Dendritic cell treated with granulocyte-macrophage colony-stimulating factor and Interleukin-4, amounts not matched to agents 40 ng/mL and 50 ng/mL, for 4 days (primary cell): ENCODE measurements around the gene ASCL2.
"Not testable (repeated sequence)": the region's sequence is repeated elsewhere in the genome, so short reads cannot be mapped to it uniquely, and the experiment has no call there.

Experiments
- H3K27ac Mint-ChIP-seq: one replicate; pipeline ENCODE4 v1.8.0; 2022; ENCODE audit warnings: mild to moderate bottlenecking, mixed read lengths
- H3K27me3 Mint-ChIP-seq: one replicate; pipeline ENCODE4 v1.8.0; 2022; ENCODE audit warnings: mild to moderate bottlenecking, mixed read lengths
- H3K36me3 Mint-ChIP-seq: one replicate; pipeline ENCODE4 v1.8.0; 2022; ENCODE audit warnings: low read depth, mixed read lengths
- H3K4me1 Mint-ChIP-seq: one replicate; pipeline ENCODE4 v1.8.0; 2022; ENCODE audit warnings: low read depth, mixed read lengths
- H3K4me3 Mint-ChIP-seq: one replicate; pipeline ENCODE4 v1.8.0; 2022; ENCODE audit warnings: mild to moderate bottlenecking, moderate library complexity, mixed read lengths
- H3K9me3 Mint-ChIP-seq: one replicate; pipeline ENCODE4 v1.8.0; 2022; ENCODE audit warnings: mixed read lengths
- intact Hi-C: fragments of 100-400 bp; cut with micrococcal nuclease; formaldehyde crosslinking; loops from one replicate; pipeline ENCODE4 v1.15.0; 2022

The ASCL2 gene

DNA sequence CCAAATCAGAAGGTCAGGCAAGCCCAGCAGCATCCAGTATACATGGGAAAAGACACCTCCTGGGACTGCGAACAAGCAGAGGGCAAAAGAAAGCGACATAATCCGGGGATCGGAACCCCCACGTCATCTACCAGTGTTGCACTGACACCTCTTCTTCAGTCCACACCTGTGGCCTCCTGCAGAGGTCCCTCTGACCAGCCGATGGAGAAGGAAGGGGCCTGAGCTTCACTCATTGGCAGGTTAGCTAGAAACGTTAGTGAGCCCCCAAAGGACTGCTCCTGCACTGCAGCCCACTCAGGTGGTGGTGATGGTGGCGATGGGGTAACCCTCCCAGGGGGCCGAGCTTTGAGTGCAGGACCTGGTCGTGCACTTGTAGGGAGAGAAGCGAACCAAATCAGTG is 22.1 kb downstream of the ASCL2 start:
- no peaks in the 10 kb centered on the region for H3K36me3 Mint-ChIP-seq
- H3K4me3 Mint-ChIP-seq = no peak overlapping the region
- no peak overlapping the region for H3K27ac Mint-ChIP-seq
- intact Hi-C loops = no loop called here
- H3K27me3 Mint-ChIP-seq = peaks cover 39% of the 10 kb centered on the region
- no peaks in the 10 kb centered on the region for H3K9me3 Mint-ChIP-seq
- H3K4me1 Mint-ChIP-seq = no peaks in the 10 kb centered on the region

GRCh38 chr11:2247496-2247895 is 22.9 kb downstream of the ASCL2 start:
- no peak overlapping the region for H3K27ac Mint-ChIP-seq
- H3K36me3 Mint-ChIP-seq = no peaks in the 10 kb centered on the region
- H3K27me3 Mint-ChIP-seq = peaks cover 45% of the 10 kb centered on the region
- H3K4me1 Mint-ChIP-seq = no peaks in the 10 kb centered on the region
- no peaks in the 10 kb centered on the region for H3K9me3 Mint-ChIP-seq
- no peak overlapping the region for H3K4me3 Mint-ChIP-seq
- intact Hi-C loops = no loop called here

- peaks cover 12% of the 10 kb centered on the region for H3K9me3 Mint-ChIP-seq
- H3K27ac Mint-ChIP-seq = no peak overlapping the region
- no peaks in the 10 kb centered on the region for H3K36me3 Mint-ChIP-seq
- H3K27me3 Mint-ChIP-seq = peaks cover 47% of the 10 kb centered on the region
- no peak overlapping the region for H3K4me3 Mint-ChIP-seq
- intact Hi-C loops = no loop called here
- no peaks in the 10 kb centered on the region for H3K4me1 Mint-ChIP-seq
These were observed 29.6 kb downstream of the ASCL2 start for GRCh38 chr11:2240834-2241233.

DNA sequence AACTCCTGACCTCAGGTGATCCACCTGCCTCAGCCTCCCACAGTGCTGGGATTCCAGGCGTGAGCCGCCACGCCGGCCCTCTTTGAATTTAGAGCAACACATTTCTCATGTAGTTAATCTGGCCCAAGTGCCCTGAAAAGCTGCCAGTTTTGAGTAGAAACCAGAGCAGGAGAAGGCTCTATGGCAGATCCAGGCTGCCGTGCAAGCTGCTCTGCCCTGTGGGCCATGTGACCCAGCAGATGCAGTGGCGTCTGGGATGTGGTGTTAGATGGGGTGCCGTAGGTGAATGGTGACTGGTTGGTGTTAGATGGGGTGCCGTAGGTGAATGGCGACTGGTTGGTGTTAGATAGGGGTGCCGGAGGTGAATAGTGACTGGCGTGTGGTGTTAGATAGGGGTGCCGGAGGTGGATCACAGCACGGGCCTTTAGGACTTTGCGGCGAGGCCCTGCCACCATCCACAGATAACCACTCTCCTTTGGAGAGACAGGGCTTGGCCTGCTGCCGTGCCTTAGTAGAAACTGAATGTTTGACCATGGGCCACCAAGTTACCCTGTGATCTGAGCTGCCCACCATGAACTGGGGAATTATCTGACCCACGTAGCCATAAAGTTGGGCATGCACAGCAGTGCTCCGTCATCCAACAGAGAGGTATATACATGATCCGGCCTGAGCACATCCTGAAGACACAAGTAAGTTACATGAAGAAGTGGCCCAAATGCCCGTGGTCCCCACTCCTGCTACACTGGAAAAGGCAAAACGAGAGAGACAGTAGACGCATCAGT is 32.7 kb downstream of the ASCL2 start:
- intact Hi-C loops = no loop called here
- H3K27ac Mint-ChIP-seq = no peak overlapping the region
- peaks cover 39% of the 10 kb centered on the region for H3K27me3 Mint-ChIP-seq

GRCh38 chr11:2236381-2237134 is 33.8 kb downstream of the ASCL2 start:
- Mint-ChIP-seq H3K9me3 (peaks cover 12% of the 10 kb centered on the region), H3K27me3 (peaks cover 42% of the 10 kb centered on the region)
- intact Hi-C loops, H3K4me1 Mint-ChIP-seq, H3K4me3 Mint-ChIP-seq, H3K36me3 Mint-ChIP-seq, H3K27ac Mint-ChIP-seq: not testable (repeated sequence)

More for the DNA sequence above, 32.7 kb downstream of the ASCL2 start:
- Mint-ChIP-seq H3K36me3 (no peaks in the 10 kb centered on the region), H3K4me3 (no peak overlapping the region), H3K9me3 (peaks cover 12% of the 10 kb centered on the region), H3K4me1 (no peaks in the 10 kb centered on the region)

DNA sequence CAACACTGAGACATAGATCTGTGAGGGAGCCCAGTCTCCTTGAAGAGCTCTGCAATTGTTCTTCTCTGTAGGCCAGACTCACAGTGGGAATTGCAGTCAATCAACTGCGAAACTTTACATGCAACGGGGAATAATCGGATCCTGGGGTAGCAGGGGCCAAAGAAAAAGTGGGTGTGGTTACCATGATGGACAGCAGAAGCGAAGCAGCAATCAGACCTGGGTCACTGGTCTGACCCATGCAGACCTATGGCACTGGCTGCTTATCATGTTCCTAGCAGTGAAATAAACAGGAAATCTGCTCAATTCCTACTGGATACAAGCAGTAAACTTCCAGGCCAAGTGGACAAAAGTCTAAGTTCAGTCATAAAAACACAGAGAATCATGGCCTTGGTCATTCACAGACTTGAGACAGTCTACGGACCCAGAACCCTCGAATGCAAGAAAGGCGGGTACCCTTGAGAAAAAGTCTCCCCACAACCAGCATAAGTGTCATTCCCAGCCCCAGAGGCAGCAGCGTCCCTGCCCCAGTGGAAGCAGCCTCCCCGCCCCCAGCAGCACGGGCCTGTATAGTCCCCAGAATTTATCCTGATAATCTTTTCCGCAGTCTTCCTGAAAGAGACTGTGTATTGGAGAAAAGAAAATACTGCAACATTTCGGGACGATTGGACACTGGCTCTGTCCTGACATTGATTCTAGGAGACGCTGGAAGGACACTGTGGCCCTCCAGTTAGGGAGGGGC is 34.6 kb downstream of the ASCL2 start:
- Mint-ChIP-seq H3K4me1 (no peaks in the 10 kb centered on the region), H3K4me3 (no peak overlapping the region), H3K9me3 (peaks cover 14% of the 10 kb centered on the region), H3K27me3 (peaks cover 40% of the 10 kb centered on the region), H3K27ac (no peak overlapping the region), H3K36me3 (no peaks in the 10 kb centered on the region)
- intact Hi-C loops = no loop called here

DNA sequence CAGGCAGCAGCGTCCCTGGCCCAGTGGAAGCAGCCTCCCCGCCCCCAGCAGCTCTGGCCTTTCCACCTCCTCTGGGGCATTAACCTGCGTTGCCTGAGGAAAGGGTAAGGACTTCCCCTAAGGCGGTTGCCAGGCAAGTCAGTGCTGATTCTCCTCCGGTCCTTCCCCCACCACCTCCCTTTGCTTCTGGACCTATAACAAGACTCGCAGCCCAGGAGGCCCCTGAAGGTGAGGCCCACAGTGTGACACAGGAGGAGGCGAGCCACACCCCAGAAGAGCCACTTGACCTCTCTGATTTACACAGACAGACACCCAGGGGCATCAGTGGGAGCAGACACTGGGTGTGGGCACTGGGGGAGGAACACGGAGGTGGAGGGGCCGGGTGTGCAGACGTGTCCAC is 35.4 kb downstream of the ASCL2 start:
- no peak overlapping the region for H3K27ac Mint-ChIP-seq
- no peak overlapping the region for H3K4me3 Mint-ChIP-seq
- H3K36me3 Mint-ChIP-seq = no peaks in the 10 kb centered on the region
- peaks cover 14% of the 10 kb centered on the region for H3K9me3 Mint-ChIP-seq
- intact Hi-C loops = no loop called here
- no peaks in the 10 kb centered on the region for H3K4me1 Mint-ChIP-seq
- H3K27me3 Mint-ChIP-seq = peaks cover 43% of the 10 kb centered on the region

- intact Hi-C loops = no loop called here
- Mint-ChIP-seq H3K27me3 (peaks cover 43% of the 10 kb centered on the region), H3K27ac (no peak overlapping the region), H3K36me3 (no peaks in the 10 kb centered on the region), H3K4me1 (no peaks in the 10 kb centered on the region), H3K9me3 (peaks cover 23% of the 10 kb centered on the region), H3K4me3 (no peak overlapping the region)
These were observed 36.5 kb downstream of the ASCL2 start for GRCh38 chr11:2233693-2234455.

DNA sequence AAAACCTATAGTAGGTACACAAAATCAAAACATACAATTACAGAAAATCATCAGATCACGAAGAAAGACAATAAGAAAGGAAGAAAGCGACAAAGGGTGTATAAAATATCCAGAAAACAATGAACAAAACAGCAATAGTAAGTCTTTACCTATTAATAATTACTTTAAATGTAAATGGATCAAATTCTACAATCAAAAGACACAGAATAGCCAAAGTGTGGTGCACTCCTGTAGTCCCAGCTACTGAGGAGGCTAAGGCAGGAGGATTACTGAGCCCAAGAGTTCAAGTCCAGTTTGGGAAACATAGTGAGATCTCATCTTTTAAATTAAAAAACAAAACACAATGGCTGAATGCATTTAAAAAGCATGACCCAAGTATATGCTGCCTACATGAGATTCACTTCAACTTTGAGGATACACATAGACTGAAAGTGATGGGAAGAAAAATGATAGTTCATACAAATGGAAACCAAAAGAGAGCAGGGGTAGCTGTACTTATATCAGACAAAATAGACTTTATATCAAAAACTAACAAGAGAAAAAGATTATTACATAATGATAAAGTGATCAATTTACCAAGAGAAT is 40.6 kb downstream of the ASCL2 start:
- intact Hi-C loops = no loop called here
- H3K36me3 Mint-ChIP-seq = no peaks in the 10 kb centered on the region
- peaks cover 33% of the 10 kb centered on the region for H3K9me3 Mint-ChIP-seq
- H3K4me1 Mint-ChIP-seq = no peaks in the 10 kb centered on the region
- no peak overlapping the region for H3K4me3 Mint-ChIP-seq
- peaks cover 36% of the 10 kb centered on the region for H3K27me3 Mint-ChIP-seq
- no peak overlapping the region for H3K27ac Mint-ChIP-seq

GRCh38 chr11:2224254-2224653 is 46.1 kb downstream of the ASCL2 start:
- intact Hi-C loops = no loop called here
- Mint-ChIP-seq H3K4me1 (peaks cover 19% of the 10 kb centered on the region), H3K27ac (no peak overlapping the region), H3K36me3 (no peaks in the 10 kb centered on the region), H3K4me3 (no peak overlapping the region), H3K27me3 (peaks cover 29% of the 10 kb centered on the region), H3K9me3 (peaks cover 24% of the 10 kb centered on the region)

- intact Hi-C loops = no loop called here
- H3K36me3 Mint-ChIP-seq = no peaks in the 10 kb centered on the region
- peaks cover 15% of the 10 kb centered on the region for H3K9me3 Mint-ChIP-seq
- no peak overlapping the region for H3K27ac Mint-ChIP-seq
- H3K4me1 Mint-ChIP-seq = peaks cover 19% of the 10 kb centered on the region
- H3K27me3 Mint-ChIP-seq = peaks cover 32% of the 10 kb centered on the region
- H3K4me3 Mint-ChIP-seq = no peak overlapping the region
These were observed 47.1 kb downstream of the ASCL2 start for GRCh38 chr11:2223153-2223794.

DNA sequence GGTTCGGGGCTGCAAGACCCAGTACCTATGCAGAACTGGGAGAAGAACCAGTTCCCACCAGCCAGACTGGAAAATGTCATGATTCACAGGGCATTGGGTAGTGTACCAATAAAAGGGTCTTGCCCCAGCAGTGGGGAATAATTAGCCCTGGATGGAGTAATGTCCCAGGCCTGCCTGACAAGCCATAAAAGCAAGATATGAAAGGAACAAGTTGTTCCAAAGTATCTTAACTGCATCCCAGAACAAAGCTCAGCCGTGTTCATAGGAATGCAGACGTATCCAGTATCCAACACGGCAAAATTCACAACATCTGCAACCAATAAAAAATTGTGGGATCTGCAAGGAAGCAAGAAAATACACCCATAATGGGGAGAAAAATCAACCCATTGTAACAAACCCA is 47.9 kb downstream of the ASCL2 start:
- H3K4me3 Mint-ChIP-seq = no peak overlapping the region
- no peaks in the 10 kb centered on the region for H3K36me3 Mint-ChIP-seq
- H3K9me3 Mint-ChIP-seq = peaks cover 15% of the 10 kb centered on the region
- peaks cover 19% of the 10 kb centered on the region for H3K4me1 Mint-ChIP-seq
- intact Hi-C loops = no loop called here
- peaks cover 37% of the 10 kb centered on the region for H3K27me3 Mint-ChIP-seq
- no peak overlapping the region for H3K27ac Mint-ChIP-seq

DNA sequence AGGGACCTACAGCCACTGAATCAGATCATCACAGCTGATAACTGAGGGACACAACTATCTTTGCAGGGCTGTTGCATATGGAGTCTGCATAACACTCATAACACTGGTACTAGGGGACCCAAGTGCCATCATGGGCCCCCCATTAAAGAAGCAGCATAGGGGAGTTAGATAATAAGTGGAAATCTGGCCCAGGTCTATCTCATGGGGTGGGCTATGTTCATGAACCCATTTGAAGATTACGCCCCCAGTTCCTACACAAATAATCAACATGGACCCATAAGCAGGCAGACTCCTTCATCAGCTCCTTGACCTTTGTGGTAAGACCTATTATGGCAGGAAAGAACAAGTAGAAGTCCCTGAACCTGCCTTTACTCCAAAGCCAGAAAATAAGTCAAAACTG is 48.8 kb downstream of the ASCL2 start:
- Mint-ChIP-seq H3K27ac (no peak overlapping the region), H3K4me1 (peaks cover 19% of the 10 kb centered on the region), H3K4me3 (no peak overlapping the region), H3K27me3 (peaks cover 33% of the 10 kb centered on the region), H3K36me3 (no peaks in the 10 kb centered on the region), H3K9me3 (peaks cover 9% of the 10 kb centered on the region)
- intact Hi-C loops = no loop called here
